Trophoblast cell (in vitro differentiated cells and primary cell): ENCODE measurements around the gene PEDS1. TPM values are rescaled to one million over a fixed set of nuclear protein-coding genes. Genes with fewer than 3 reads are reported as not detected.
"Not testable (repeated sequence)": the region's sequence is repeated elsewhere in the genome, so short reads cannot be mapped to it uniquely, and the experiment has no call there.

Experiments
- DNase-seq, 2 donors: peaks; one replicate each; pipeline ENCODE4 v3.0.0-alpha.2; 2016
- H2AFZ ChIP-seq: 2 replicates; pipeline ENCODE4 v1.6.1; 2013; ENCODE audit warnings: low read length, moderate library complexity, mild to moderate bottlenecking; ENCODE audit not compliant: insufficient read depth, poor library complexity
- H2AK5ac ChIP-seq: 2 replicates; pipeline ENCODE4 v1.6.1; 2013; ENCODE audit warnings: mild to moderate bottlenecking, low read length
- H2BK120ac ChIP-seq: 2 replicates; pipeline ENCODE4 v1.6.1; 2013; ENCODE audit warnings: low read length, mild to moderate bottlenecking, moderate library complexity; ENCODE audit not compliant: insufficient read depth, poor library complexity
- H2BK12ac ChIP-seq: 2 replicates; pipeline ENCODE4 v1.6.1; 2013; ENCODE audit warnings: mild to moderate bottlenecking, low read length, moderate library complexity
- H2BK5ac ChIP-seq: 2 replicates; pipeline ENCODE4 v1.6.1; 2013; ENCODE audit warnings: low read length, low read depth, moderate library complexity, mild to moderate bottlenecking; ENCODE audit not compliant: poor library complexity
- H3K14ac ChIP-seq: 2 replicates; pipeline ENCODE4 v1.6.1; 2013; ENCODE audit warnings: mild to moderate bottlenecking, low read length
- H3K18ac ChIP-seq: 2 replicates; pipeline ENCODE4 v1.6.1; 2013; ENCODE audit warnings: mild to moderate bottlenecking, low read length
- H3K23ac ChIP-seq: 2 replicates; pipeline ENCODE4 v1.6.1; 2013; ENCODE audit warnings: low read length
- H3K27ac ChIP-seq: 2 replicates; pipeline ENCODE4 v1.5.1; 2013; ENCODE audit warnings: low read depth, mild to moderate bottlenecking, inconsistent platforms, low read length, moderate library complexity
- H3K27me3 ChIP-seq: 2 replicates; pipeline ENCODE4 v1.6.1; 2013; ENCODE audit warnings: inconsistent platforms, mild to moderate bottlenecking, low read length, moderate library complexity; ENCODE audit not compliant: insufficient read depth
- H3K36me3 ChIP-seq, 2 experiments: 1 replicate in 1 of 2; 2 replicates in 1 of 2; pipeline ENCODE4 v1.6.1; 2013; ENCODE audit warnings: low read length in 2 of 2, mild to moderate bottlenecking in 2 of 2, moderate library complexity in 1 of 2; ENCODE audit not compliant: insufficient read depth in 2 of 2, control insufficient read depth in 1 of 2
- H3K4ac ChIP-seq: 2 replicates; pipeline ENCODE4 v1.6.1; 2013; ENCODE audit warnings: low read depth, mild to moderate bottlenecking, low read length, moderate library complexity
- H3K4me1 ChIP-seq, 2 experiments: 1 replicate in 1 of 2; 2 replicates in 1 of 2; pipeline ENCODE4 v1.6.1; 2013; ENCODE audit warnings: low read length in 2 of 2, mild to moderate bottlenecking in 2 of 2, moderate library complexity in 1 of 2; ENCODE audit not compliant: insufficient read depth in 2 of 2, control insufficient read depth in 1 of 2
- H3K4me2 ChIP-seq: 2 replicates; pipeline ENCODE4 v1.6.1; 2013; ENCODE audit warnings: inconsistent platforms, mild to moderate bottlenecking, low read length, moderate library complexity
- H3K4me3 ChIP-seq: 2 replicates; pipeline ENCODE4 v1.5.1; 2013; ENCODE audit warnings: mild to moderate bottlenecking, low read depth, low read length, inconsistent platforms
- H3K79me1 ChIP-seq: one replicate; pipeline ENCODE4 v1.6.1; 2013; ENCODE audit warnings: low read length
- H3K79me2 ChIP-seq: 2 replicates; pipeline ENCODE4 v1.6.1; 2013; ENCODE audit warnings: low read length, mild to moderate bottlenecking; ENCODE audit not compliant: control insufficient read depth, insufficient read depth, poor library complexity
- H3K9ac ChIP-seq: 2 replicates; pipeline ENCODE4 v1.6.1; 2013; ENCODE audit warnings: mild to moderate bottlenecking, low read length
- H3K9me3 ChIP-seq: 2 replicates; pipeline ENCODE4 v1.6.1; 2013; ENCODE audit warnings: low read depth, mild to moderate bottlenecking, control low read depth, inconsistent platforms, low read length; ENCODE audit not compliant: insufficient read depth
- H4K12ac ChIP-seq: 2 replicates; pipeline ENCODE4 v1.6.1; 2013; ENCODE audit warnings: low read depth, mild to moderate bottlenecking, low read length, moderate library complexity
- H4K8ac ChIP-seq: 2 replicates; pipeline ENCODE4 v1.6.1; 2013; ENCODE audit warnings: low read depth, mild to moderate bottlenecking, low read length, moderate library complexity
- H4K91ac ChIP-seq: one replicate; pipeline ENCODE4 v1.6.1; 2013; ENCODE audit warnings: low read depth, mild to moderate bottlenecking, low read length, moderate library complexity
- WGBS: extraction: QIAGEN DNeasy Blood & Tissue Kit; methylation state at CpG from one replicate; pipeline ENCODE4 v1.1.7; 2013; ENCODE audit warnings: missing lambda C conversion rate; ENCODE audit not compliant: insufficient read length, insufficient coverage; ENCODE audit errors: extremely low coverage; 5-methylcytosine and 5-hydroxymethylcytosine counted together
- polyA plus RNA-seq: library from polyadenylated mRNA; stranded (reverse); fragments of 200-250 nt; gene quantifications from 2 replicates; pipeline ENCODE4 v1.2.3, GENCODE V29; 2013

Gene PEDS1
- 132 and 134 TPM in 2 replicates for polyA plus RNA-seq

DNA sequence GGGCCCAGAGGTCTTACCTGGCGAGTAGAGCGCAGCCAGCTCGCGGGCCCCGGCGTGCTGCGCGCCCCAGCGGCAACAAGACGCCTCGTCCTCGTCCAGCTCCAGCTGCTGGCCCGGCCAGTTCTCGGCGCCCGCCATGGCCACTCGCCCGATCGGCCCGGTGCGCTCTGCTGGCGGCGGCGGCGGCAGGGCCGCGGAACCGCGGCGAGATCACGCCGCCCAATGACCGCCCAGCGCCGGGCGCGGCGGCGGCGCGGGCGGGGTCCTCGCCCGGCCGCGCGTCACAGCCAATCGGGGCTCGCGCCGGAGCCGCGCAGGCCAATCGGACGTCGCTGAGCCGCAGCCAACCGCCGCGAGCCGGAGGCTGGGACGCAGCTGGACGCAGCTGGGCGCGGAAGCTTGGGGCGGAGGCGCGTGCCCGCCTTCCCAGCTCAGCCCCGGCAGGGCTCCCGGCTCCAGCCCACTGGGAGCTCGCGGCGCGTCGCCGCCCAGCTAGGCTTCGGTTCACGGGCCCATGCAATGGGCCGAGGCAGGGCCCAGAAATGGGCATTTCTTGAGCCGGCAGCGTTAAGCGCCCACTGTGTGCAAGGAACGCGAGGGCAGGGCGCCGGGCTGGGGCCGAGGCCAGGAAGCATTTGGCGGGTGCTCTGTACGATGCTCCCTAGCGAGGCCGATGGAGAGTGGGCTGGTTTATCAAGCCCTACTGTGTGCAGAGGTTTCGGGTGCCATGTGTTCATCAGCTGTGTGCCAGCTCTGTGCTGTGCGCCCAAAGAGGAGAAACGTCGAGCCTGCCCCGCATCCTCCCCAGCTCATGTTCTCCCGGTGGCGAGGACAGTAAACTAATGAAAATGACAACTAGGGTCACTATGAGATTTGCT is at the start of gene PEDS1:
TSS of gene PEDS1 (minus strand) at position 224 of the 878 bp plus-strand sequence. CDS start at position 138, 86 bp downstream.
- peak within 1 kb of the TSS; percentile 87 for H3K4me3 ChIP-seq
- peaks cover 14 to 16% of the 10 kb centered on the region in 2 experiments for H3K36me3 ChIP-seq
- H2BK120ac ChIP-seq = peak within 1 kb of the TSS; percentile 80
- H3K9ac ChIP-seq = peak within 1 kb of the TSS; percentile 99
- H3K9me3 ChIP-seq = no peaks in the 10 kb centered on the region
- H3K27me3 ChIP-seq = no peaks in the 10 kb centered on the region
- H3K18ac ChIP-seq = peak within 1 kb of the TSS; percentile 93
- peaks cover 34% of the 10 kb centered on the region for H3K79me1 ChIP-seq
- no peak within 1 kb of the TSS for H3K23ac ChIP-seq
- peak; percentile 91 to 96 for DNase-seq
- H4K12ac ChIP-seq = peak within 1 kb of the TSS; percentile 82
- H4K8ac ChIP-seq = peak within 1 kb of the TSS; percentile 97
- H3K79me2 ChIP-seq = peaks cover 36% of the 10 kb centered on the region
- H3K4ac ChIP-seq = peak within 1 kb of the TSS; percentile 96
- H3K4me1 ChIP-seq = peaks cover 19 to 36% of the 10 kb centered on the region in 2 experiments
- peak within 1 kb of the TSS; percentile 91 for H3K27ac ChIP-seq
- H2AK5ac ChIP-seq = peak within 1 kb of the TSS; percentile 51
- H3K14ac ChIP-seq = peak within 1 kb of the TSS; percentile 96
- peak within 1 kb of the TSS; percentile 92 for H4K91ac ChIP-seq
- WGBS = no CpG with 5 or more reads among the region's 99 CpGs
- peak within 1 kb of the TSS; percentile 90 for H2BK5ac ChIP-seq
- peak within 1 kb of the TSS; percentile 93 for H3K4me2 ChIP-seq
- H2AFZ ChIP-seq = peak within 1 kb of the TSS; percentile 95
- peak within 1 kb of the TSS; percentile 29 for H2BK12ac ChIP-seq

DNA sequence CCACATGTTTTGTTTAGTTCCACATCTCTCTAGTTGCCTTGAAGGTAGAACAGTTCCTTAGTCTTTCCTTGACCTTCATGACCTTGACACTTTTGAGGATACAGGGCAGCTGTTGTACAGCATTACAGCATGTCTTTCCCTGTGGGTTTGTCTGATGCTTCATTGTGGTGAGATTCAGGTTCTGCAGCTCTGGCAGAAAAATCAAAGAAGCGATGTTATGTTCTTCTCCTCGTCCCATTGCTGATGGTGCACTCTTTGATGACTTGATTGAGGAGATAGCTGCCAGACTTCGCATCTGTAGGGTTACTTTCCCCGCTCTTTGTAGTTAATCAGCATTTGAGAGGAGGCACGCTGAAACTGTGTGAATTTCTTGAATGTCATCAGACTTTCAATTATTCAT is 49.2 kb upstream of the PEDS1 start:
- no peak overlapping the region for H4K8ac ChIP-seq
- no peak overlapping the region for H3K27ac ChIP-seq
- no peak for DNase-seq
- no peaks in the 10 kb centered on the region for H3K4me1 ChIP-seq
- H3K14ac ChIP-seq = no peak overlapping the region
- H4K91ac ChIP-seq = no peak overlapping the region
- no peaks in the 10 kb centered on the region for H3K27me3 ChIP-seq
- no peaks in the 10 kb centered on the region for H3K36me3 ChIP-seq
- peaks cover 5% of the 10 kb centered on the region for H3K9me3 ChIP-seq
- H3K18ac ChIP-seq = no peak overlapping the region
- no peak overlapping the region for H4K12ac ChIP-seq
- H3K4ac ChIP-seq = no peak overlapping the region
- H2AK5ac ChIP-seq = no peak overlapping the region
- no peak overlapping the region for H3K4me3 ChIP-seq
- no peak overlapping the region for H2AFZ ChIP-seq
- H2BK120ac ChIP-seq = no peak overlapping the region
- no peak overlapping the region for H3K4me2 ChIP-seq
- H2BK12ac ChIP-seq = no peak overlapping the region
- H3K23ac ChIP-seq = no peak overlapping the region
- no peaks in the 10 kb centered on the region for H3K79me1 ChIP-seq
- WGBS = no CpG with 5 or more reads among the region's 5 CpGs
- H3K79me2 ChIP-seq = no peaks in the 10 kb centered on the region
- no peak overlapping the region for H2BK5ac ChIP-seq
- no peak overlapping the region for H3K9ac ChIP-seq

DNA sequence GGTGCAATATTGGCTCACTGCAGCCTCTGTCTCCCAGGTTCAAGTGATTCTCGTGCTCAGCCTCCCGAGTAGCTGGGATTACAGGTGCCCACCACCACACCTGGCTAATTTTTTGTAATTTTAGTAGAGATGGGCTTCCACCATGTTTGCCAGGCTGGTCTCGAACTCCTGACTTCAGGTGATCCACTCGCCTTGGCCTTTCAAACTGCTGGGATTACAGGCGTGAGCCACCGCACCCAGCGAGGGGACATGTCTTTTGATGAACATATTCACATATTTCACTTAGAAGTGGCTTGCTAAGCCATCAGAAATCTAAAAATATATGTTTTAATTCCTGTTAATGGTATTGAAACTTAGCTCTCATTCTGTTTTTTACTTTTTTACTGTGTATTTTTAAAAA is 48.2 kb upstream of the PEDS1 start:
- not testable (repeated sequence) for H3K9me3 ChIP-seq, H3K79me2 ChIP-seq, H2BK120ac ChIP-seq, H2BK12ac ChIP-seq, H3K9ac ChIP-seq, H2AK5ac ChIP-seq, H3K79me1 ChIP-seq, H3K27me3 ChIP-seq, H3K4me1 ChIP-seq, H2AFZ ChIP-seq, H3K36me3 ChIP-seq, H3K4me3 ChIP-seq, H4K91ac ChIP-seq, H3K23ac ChIP-seq, H3K18ac ChIP-seq, H4K8ac ChIP-seq, DNase-seq, H3K14ac ChIP-seq, H3K4ac ChIP-seq, H4K12ac ChIP-seq, H3K27ac ChIP-seq, H2BK5ac ChIP-seq, H3K4me2 ChIP-seq
- WGBS = no CpG with 5 or more reads among the region's 7 CpGs

DNA sequence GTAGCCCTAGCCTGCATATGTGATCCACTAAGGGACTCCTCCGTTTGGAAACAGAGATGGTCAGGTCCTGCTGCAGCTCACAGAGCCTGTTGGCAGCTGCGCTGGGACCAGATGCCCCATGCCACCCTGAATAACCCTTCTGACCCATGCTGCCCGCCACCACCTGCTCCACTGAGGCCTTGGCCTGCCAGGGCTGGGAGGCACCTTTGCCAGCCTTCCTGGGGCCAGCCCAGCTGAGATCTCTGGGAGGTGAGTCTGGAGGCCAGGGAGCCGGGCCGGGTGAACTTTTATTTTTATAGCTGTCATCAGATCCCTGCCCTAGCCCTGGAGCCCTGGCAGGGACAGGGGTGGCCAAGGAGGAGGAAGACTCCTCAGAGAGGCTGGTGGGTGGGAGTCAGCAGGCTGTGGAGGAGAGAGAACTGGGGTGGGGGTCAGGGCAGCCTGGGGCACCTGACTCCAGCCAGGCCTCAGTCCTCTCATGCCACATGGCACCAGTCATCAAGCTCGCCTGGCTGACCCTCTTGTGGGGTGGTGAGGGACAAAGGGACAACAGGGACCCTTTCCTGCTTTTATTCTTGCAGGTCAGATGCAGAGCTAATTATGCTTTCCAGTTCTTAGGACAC is 47.1 kb upstream of the PEDS1 start:
- H2BK12ac ChIP-seq = no peak overlapping the region
- H3K79me2 ChIP-seq = no peaks in the 10 kb centered on the region
- no peak overlapping the region for H3K9ac ChIP-seq
- no peak overlapping the region for H2BK120ac ChIP-seq
- no peak overlapping the region for H3K18ac ChIP-seq
- H3K9me3 ChIP-seq = peaks cover 5% of the 10 kb centered on the region
- no peak for DNase-seq
- H4K8ac ChIP-seq = no peak overlapping the region
- H4K12ac ChIP-seq = no peak overlapping the region
- H3K36me3 ChIP-seq = no peaks in the 10 kb centered on the region
- no peaks in the 10 kb centered on the region for H3K4me1 ChIP-seq
- no peak overlapping the region for H2AFZ ChIP-seq
- H3K4me2 ChIP-seq = no peak overlapping the region
- H3K27ac ChIP-seq = no peak overlapping the region
- no peak overlapping the region for H3K14ac ChIP-seq
- H2AK5ac ChIP-seq = no peak overlapping the region
- H2BK5ac ChIP-seq = no peak overlapping the region
- no peak overlapping the region for H3K4me3 ChIP-seq
- H4K91ac ChIP-seq = no peak overlapping the region
- no peaks in the 10 kb centered on the region for H3K27me3 ChIP-seq
- no peak overlapping the region for H3K4ac ChIP-seq
- no CpG with 5 or more reads among the region's 6 CpGs for WGBS
- no peaks in the 10 kb centered on the region for H3K79me1 ChIP-seq
- H3K23ac ChIP-seq = no peak overlapping the region
